Activated effector memory CD4-positive, alpha-beta T cell treated with anti-CD3 and anti-CD28 coated beads, Interleukin-2, amount 50 U/mL, for 16 hours (primary cell): ENCODE data around the gene SRP68.
"Not testable (repeated sequence)": the region's sequence is repeated elsewhere in the genome, so short reads cannot be mapped to it uniquely, and the experiment has no call there.

ENCODE experiments used
- DNase-seq: peaks from one replicate; pipeline ENCODE4 v3.0.0-alpha.2; 2020

Gene SRP68

DNA sequence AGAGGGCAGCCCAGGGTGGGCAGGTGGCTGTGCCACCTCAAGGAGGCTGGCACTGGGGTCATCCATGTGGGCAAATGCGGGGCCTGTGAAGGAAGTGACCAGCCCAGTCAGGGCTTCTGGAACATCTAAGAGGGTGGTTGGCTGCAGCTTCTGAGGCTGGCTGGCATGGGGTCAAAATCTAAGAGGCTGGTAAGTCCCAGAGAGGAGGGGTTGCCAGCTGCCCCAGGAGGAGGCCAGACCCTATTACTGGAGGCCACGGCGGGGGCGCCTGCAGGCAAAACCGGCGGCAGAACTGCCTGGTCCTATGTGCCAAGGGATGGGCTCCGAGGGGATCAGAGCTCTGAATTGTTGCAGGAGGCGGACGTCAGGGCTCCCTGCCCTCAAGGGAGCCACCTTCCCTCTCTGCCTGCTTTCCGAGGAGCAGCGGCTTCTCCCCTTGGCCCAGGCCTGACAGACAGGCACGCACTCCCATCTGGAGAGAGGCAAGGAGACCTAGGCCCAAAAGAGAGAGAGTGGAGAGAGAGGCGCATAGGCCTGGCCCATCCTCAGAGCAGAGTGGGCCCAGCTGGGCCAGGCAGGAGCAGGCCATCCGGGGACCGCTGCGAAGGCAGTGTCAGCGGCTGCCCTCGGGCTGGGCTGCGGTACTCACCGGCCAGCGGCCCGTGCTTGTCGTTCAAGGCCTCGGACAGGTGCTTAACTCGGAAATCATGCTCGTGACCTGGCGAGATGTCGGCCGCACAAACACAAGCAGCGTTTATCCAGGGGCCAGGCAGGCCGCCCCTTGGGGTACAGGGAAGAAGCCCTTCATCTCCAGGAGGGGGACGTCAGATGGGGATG is 17.6 kb upstream of the SRP68 start:
- no peak for DNase-seq

GRCh38 chr17:76088868-76089576 is 16.7 kb upstream of the SRP68 start:
- no peak for DNase-seq

DNA sequence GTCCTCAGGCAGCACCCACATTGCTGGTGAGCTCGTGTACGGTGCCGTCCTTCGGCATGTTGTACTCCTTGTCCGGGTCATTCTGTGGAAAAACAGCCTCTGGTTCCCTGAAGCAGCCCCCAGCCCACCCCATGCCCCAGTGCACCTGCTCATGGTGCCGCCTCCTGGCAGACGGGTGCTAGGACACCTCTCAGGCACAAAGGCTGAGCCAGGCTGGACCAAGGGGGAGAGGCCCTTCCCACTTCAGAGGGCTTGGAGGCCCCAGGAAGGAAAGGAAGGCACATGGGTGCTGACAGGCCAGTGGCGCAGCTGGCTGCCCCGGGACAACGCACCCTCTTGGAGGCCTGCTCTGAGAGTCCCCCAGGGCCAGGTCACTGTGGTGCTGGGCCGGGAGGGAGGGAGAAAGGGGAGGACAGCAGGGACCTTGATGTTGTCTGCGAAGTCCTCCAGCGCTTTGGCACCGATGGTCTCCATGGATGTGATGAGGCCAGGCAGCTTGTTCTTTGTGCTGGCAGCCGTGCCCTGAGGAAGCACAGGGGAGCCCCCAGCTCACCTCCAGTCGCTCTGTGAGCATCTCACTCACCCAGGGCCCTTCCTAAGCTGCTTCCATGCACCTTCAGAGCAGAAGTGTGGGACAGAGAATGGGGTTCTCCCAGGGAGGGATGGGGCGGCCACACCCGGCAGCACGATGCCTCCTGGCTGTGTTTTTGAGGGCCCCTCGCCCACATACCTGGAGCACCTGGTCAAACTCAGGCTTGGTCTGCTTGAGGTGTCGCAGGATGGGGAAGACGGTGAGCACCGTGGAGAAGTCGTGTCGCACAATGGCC is 15.9 kb upstream of the SRP68 start:
- no peak for DNase-seq

GRCh38 chr17:76087531-76087930 is 15.2 kb upstream of the SRP68 start:
- DNase-seq = no peak

DNA sequence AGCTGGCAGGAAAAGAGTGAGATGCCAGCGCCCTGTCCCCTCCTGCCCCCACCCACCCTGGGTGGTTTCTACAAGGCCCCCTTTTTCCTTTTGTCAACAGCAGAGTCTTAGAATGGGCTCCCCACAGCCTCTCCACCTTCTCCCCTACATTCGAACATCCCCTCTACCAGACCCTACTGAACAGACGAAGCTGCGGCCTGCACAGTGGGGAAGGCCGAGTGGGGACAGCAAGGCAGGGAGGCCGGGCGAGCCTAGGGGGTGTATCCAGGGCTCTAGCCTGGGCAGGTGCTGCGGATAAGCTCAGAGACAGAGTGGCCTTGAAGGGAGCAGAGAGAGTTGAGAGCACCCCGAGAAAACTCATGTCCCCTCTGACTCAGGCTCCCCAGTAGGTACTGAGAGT is 14.1 kb upstream of the SRP68 start:
- DNase-seq = no peak

- no peak for DNase-seq
Measured at GRCh38 chr17:76085731-76086366, 13.5 kb upstream of the SRP68 start.

- no peak for DNase-seq
Measured at GRCh38 chr17:76085066-76085730, 12.9 kb upstream of the SRP68 start.

- no peak for DNase-seq
Measured at GRCh38 chr17:76083536-76084182, 11.3 kb upstream of the SRP68 start.

GRCh38 chr17:76082326-76083251 is 10.3 kb upstream of the SRP68 start:
- DNase-seq = no peak

DNA sequence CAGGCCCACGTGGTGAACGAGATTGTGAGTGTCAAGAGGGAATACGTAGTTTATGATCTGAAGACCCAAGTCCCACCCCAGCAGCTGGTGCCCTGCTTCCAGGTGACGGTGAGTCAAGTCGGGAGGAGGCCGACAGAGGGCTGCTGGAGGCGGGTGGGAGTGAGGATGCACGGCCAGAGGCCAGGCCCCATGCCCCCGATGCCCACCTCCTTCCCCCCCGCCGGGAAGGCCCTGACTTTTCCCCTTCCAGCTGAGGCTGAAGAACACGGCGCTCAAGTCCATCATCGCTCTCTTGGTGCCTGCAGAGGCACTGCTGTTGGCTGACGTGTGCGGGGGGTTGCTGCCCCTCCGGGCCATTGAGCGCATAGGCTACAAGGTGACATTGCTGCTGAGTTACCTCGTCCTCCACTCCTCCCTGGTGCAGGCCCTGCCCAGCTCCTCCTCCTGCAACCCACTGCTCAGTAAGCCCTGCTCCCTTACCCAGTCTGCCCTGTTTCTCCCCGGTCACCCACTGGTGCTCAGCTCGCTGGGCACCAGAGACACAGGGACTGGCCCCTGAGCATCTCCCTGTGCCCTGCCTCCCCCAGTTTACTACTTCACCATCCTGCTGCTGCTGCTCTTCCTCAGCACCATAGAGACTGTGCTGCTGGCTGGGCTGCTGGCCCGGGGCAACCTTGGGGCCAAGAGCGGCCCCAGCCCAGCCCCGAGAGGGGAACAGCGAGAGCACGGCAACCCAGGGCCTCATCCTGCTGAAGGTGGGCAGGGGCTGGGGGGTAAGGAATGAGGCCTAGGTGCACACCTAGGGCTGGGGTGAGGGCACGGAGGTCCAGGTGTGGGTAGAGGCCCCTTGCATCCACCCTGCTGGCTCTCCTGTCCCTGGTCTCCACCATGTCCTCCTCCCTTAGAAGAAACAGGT is 9.2 kb upstream of the SRP68 start:
- DNase-seq = no peak

DNA sequence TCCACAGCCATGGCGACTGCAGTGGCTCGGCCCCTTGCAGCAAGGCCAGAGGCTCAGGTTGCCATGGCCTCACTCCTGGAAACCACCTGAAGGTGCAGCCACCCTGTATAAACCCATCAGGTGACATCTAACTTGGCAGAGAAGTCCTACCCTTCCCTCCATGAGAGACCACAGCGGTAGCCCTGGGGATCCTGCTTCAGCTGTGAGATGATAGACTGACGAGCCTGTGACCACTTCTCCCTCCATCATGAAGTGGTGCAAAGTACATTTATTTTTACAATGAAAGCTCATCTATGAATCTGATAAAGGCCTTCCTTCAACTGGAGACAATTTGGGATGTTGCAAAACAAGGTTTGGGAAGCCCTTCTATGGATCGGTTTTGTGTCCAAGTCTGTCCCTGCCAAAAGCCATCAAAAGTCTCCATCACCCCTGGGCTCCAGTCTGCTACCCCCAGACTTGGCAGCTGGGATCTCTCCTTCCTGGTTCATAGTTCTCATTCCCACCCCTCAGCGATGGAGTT is 8.5 kb upstream of the SRP68 start:
- DNase-seq = no peak

DNA sequence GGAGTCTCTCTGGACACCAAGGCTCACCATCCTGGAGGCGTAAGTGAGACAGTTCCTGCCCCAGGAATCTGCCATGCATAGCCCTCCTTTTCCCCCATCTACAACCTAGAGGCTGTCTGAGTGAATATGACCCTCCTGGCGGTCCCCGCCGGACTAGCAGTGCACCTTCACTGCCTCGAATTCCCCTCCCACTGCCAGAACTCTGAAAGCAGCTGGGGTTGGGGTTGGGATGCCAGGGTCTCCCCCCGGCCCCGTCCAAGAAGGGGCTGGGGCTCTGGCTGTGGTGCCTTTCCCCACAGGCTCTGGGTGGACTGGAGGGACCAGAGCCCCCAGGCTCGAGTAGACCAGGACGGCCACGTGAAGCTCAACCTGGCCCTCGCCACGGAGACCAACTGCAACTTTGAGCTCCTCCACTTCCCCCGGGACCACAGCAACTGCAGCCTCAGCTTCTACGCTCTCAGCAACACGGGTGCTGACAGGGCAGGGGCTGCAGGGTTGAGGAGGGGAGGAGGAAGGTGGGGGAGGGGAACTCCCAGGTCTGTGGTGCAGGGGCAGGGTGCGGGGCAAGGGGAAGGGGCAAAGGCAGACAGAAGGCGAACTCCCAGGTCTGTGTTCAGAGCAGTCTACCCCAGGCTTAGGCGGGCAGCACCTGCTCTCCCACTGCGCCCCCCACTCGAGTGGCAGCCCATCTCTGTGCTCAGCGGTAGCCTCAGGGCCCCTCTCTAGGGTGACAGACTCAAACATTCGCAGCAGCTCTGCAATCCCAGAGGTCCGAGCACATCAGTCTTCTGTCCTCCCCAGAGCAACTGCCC is 7.8 kb upstream of the SRP68 start:
- no peak for DNase-seq

- no peak for DNase-seq
Measured at GRCh38 chr17:76079535-76079955, 7.2 kb upstream of the SRP68 start.

DNA sequence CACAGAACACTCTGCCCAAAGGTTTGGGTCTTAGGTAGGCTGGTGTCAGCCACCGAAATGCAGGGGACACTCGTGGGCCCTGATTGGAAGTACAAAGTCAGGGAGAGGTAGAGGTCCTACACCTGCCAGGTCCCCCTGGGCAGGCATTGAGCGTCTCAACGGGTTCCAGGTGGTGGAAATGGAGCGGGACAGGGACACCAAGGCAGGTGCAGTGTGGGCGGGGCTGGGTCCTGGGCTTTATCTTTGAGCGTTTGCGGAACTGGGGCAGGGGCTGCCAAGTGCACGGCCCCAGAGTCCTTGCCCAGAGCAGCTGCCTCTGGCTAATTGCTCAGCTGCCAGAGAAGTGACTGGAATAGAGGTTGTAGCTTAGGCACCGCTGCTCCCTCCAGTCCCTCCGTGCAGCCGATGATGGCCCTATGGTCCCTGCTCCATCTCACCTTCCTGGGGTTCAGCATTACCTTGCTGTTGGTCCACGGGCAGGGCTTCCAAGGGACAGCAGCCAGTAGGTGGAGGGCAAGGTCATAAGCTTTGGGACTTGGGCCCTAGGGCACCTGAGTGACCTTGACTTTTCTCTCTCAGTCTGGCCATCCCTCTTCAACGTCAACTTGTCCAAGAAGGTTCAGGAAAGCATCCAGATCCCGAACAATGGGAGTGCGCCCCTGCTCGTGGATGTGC is 6.7 kb upstream of the SRP68 start, which contains the start of gene ZACN:
Gene ZACN (plus strand): TSS at position 323 of the 675 bp plus-strand sequence. CDS start 83 bp downstream, at position 406.
- no peak for DNase-seq

GRCh38 chr17:76078370-76078769 is 6.1 kb upstream of the SRP68 start:
- not testable (repeated sequence) for DNase-seq

GRCh38 chr17:76077584-76078110 is 5.3 kb upstream of the SRP68 start:
- no peak for DNase-seq
